ENCODE data around the gene APAF1. TPM values are rescaled to one million over a fixed set of nuclear protein-coding genes. Genes with fewer than 3 reads are reported as not detected.

The APAF1 gene
- total and polyA plus RNA-seq, 9 of the 15 experiments (the other 6 are each of a cell fraction or from before 2014, with no cell fraction given) = 5.1 to 15.7 (median 9.9) TPM

- no peak for TF ChIP-seq ZNF263 (CRISPR knock-in tag; IDR thresholded peaks at IDR 0.05; ENCODE audit: borderline replicate concordance)
Observed at GRCh38 chr12:98730412-98730811, 85.3 kb downstream of the APAF1 start (continued).

GRCh38 chr12:98733667-98734350 is 88.7 kb downstream of the APAF1 start:
- Histone ChIP-seq H3K27me3 (ENCODE audit: control insufficient read depth in 2 of 2, insufficient read depth in 2 of 2, low read length in 2 of 2) (no peaks in the 10 kb centered on the region), H3K27ac (ENCODE audit: extremely low read depth, low read depth, low read length) (no peak overlapping the region), H3K36me3 (ENCODE audit: control insufficient read depth, insufficient read depth, low read length) (peaks cover 5% of the 10 kb centered on the region; the same call in 2 of the 3 replicates), H3K9ac (ENCODE audit: insufficient read depth in 1 of 2, low read depth in 2 of 2, low read length in 2 of 2) (no peak overlapping the region), H2AFZ (ENCODE audit: low read depth, low read length) (no peak overlapping the region), H3K79me2 (ENCODE audit: control insufficient read depth, insufficient read depth, low read length) (no peaks in the 10 kb centered on the region), H3K9me1 (ENCODE audit: control insufficient read depth, insufficient read depth, low read length) (no peaks in the 10 kb centered on the region), H3K4me1 (replicated peaks in 1 of 2; ENCODE audit: control insufficient read depth in 2 of 2, insufficient read depth in 2 of 2, low read length in 2 of 2) (peaks cover 2 to 8% of the 10 kb centered on the region in 2 experiments; a peak in 3 of 5 replicates), H4K20me1 (replicated peaks; ENCODE audit: control insufficient read depth, insufficient read depth, low read length) (no peaks in the 10 kb centered on the region), H3K9me3 (replicated peaks; ENCODE audit: control insufficient read depth, insufficient read depth, low read depth, low read length) (no peaks in the 10 kb centered on the region), H3K4me2 (ENCODE audit: insufficient read depth, low read length) (no peak overlapping the region), H3K4me3 (no peak overlapping the region)
- POLR2A ChIA-PET = interaction anchor here (1.1 kb wide), 1 partner anchor 8 kb away, joined by 4 read pairs; no protein-coding TSS in a partner anchor
- CTCF ChIA-PET (ENCODE audit: low intra/inter-chr PET ratio) = no interaction called here
- BruUV-seq (replicated peaks) = no TSS peak
- in situ Hi-C loops (cut with MboI) = no loop called here
- ATAC-seq (no peak), FAIRE-seq (no peak), DNase-seq (ENCODE audit: extremely low read depth in 1 of 4, low spot score in 3 of 4) (no peak)
- intact Hi-C loops (cut with micrococcal nuclease) = no loop called here
- TF ChIP-seq RB1 (IDR thresholded peaks at IDR 0.05; ENCODE audit: low read depth) (no peak), NR3C1 (CRISPR knock-in tag; IDR thresholded peaks at IDR 0.05) (no peak), ZNF584 (CRISPR knock-in tag; IDR thresholded peaks at IDR 0.05; ENCODE audit: low read depth) (no peak), ZNF707 (CRISPR knock-in tag; conservative IDR thresholded peaks at IDR 0.05) (no peak), ZNF197 (CRISPR knock-in tag; IDR thresholded peaks at IDR 0.05; ENCODE audit: low read depth) (no peak), BCL6 (CRISPR knock-in tag; IDR thresholded peaks at IDR 0.05) (no peak), RBM17 (IDR thresholded peaks at IDR 0.05; ENCODE audit: borderline replicate concordance, low read depth, low read length) (no peak), MAFG (tag; conservative IDR thresholded peaks at IDR 0.05) (no peak), KAT7 (CRISPR knock-in tag; IDR thresholded peaks at IDR 0.05; ENCODE audit: borderline replicate concordance) (no peak), ILF3 (IDR thresholded peaks at IDR 0.05; ENCODE audit: borderline replicate concordance) (no peak)
- TF ChIP-seq, protein P1, sequence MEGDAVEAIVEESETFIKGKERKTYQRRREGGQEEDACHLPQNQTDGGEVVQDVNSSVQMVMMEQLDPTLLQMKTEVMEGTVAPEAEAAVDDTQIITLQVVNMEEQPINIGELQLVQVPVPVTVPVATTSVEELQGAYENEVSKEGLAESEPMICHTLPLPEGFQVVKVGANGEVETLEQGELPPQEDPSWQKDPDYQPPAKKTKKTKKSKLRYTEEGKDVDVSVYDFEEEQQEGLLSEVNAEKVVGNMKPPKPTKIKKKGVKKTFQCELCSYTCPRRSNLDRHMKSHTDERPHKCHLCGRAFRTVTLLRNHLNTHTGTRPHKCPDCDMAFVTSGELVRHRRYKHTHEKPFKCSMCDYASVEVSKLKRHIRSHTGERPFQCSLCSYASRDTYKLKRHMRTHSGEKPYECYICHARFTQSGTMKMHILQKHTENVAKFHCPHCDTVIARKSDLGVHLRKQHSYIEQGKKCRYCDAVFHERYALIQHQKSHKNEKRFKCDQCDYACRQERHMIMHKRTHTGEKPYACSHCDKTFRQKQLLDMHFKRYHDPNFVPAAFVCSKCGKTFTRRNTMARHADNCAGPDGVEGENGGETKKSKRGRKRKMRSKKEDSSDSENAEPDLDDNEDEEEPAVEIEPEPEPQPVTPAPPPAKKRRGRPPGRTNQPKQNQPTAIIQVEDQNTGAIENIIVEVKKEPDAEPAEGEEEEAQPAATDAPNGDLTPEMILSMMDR (IDR thresholded peaks at IDR 0.05 in 2 of 3, conservative IDR thresholded peaks at IDR 0.05 in 1 of 3; ENCODE audit: insufficient read depth in 2 of 3, low read depth in 1 of 3, low read length in 3 of 3) = no peak

All from K562 (cell line).